ENCODE results near the gene HDLBP.
"Not testable (repeated sequence)": the region's sequence is repeated elsewhere in the genome, so short reads cannot be mapped to it uniquely, and the experiment has no call there.

HDLBP gene

DNA sequence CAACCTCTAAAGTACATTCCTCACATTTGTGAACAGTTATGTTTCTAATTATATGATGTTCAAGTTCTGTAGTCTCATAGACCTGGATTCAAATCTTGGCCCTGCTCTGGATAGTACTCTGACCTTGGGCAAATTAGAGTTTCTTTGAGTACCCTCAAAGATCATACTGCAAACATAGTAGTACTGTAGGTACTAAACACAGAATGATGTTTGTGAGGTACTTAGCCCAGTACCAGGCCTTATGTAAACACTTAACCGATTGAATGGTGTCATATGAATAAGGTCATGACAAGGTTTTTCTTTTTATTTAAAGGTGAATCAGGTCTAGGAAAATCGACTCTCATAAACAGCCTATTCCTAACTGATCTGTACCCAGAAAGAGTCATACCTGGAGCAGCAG lies 19.3 kb upstream of the HDLBP start:
- DNase-seq: no peak

DNA sequence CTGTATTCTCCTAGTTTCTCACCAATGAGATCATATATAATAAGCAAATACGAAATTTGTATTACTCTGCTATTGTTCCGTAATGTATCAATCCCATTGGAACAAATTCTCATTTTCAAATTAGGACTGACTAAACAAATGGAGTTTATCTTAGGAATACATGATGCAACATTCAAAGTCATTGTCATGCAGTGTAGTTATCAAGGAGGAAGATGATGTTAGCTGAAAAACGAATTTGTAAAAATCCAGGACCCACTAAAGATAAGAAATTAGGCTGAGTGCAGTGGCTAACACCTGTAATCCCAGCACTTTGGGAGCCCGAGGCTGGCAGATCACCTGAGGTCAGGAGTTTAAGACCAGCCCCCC lies 15.1 kb upstream of the HDLBP start:
- no peak for DNase-seq

DNA sequence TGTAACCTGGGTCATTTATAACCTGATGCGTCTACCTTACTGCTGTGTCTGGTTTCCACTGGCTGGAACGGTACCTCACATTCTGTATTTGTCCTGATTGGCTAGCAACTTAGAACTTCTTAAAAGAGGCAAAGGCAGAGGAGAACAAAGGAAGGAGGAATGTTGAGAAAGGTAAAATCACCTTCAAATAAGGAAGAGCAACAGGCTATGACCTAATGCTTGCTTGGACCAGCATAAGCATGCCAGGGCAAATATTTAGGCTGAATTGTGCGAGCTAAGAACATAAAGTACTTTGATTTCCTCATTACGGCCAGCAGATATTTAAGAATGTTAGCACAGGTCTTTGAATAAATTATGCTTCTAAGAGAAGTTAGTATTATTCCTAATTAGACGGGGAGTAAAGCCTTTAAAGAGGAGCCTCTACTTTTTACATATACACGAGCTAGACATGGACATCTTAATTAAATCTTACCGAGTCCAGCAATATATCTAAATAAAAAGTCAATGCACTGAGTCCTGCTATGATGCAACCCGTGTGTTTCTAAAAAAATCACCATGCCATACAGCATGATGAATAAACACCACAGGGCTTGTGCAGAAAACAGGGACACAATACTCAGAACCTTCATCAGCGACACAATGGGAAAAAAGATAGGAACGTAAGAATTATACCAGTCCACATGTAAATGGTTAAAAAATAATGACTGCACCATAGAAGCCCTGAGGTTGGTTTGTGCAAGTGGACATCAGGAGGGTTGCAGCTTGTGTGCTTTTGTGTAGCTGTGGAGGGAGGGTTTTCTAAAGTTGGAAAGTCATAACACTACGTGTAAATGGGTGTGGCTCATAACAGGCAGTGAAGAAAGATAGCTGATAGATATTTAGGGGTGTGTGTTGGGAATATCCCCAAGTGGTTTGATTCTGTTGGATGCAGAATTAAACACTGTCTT lies 14.5 kb upstream of the HDLBP start:
- DNase-seq: no peak

DNA sequence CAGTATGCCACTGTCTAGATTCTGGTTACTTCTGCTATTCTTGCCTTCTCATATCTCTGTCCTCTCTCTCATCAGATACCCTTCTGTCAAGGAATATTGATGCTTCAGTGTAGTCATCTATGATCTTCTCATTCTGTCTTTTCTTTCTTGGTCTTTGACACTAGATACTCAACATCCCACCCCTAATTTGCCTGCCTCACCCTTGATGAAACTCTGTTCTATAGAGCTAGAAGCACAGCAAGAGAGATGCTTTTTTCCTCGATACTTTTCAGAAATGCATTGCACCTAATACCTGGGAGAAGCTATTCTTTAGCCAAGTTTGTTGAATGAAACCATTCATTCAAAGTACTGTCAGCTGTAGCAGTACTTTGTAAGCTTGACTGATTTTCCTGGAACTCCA lies 9.8 kb upstream of the HDLBP start:
- no peak for DNase-seq

- DNase-seq: no peak
Observed at GRCh38 chr2:241324775-241325174, 9.3 kb upstream of the HDLBP start.

GRCh38 chr2:241323778-241324177 lies 8.3 kb upstream of the HDLBP start:
- DNase-seq: no peak

DNA sequence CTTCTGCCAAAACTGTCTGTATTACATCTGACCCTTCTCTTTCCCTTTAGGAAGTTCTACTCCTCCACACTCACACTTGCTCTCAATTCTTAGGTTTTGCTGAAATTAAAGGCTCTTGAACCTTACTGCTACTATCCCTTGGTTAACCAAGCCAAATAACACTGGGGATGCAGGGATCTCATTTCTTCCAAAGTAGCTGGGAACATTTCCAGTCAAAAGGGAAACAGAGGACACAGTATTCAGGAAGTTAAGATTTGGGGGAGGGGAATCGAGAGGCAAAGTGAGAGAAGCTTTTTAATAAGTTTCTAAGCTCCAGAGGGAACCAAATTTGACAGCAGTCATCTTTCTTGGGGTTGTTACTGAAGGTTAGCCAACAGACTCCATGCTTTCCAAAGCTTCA lies 6.4 kb upstream of the HDLBP start:
- no peak for DNase-seq

GRCh38 chr2:241321033-241321432 lies 5.6 kb upstream of the HDLBP start:
- DNase-seq: no peak

DNA sequence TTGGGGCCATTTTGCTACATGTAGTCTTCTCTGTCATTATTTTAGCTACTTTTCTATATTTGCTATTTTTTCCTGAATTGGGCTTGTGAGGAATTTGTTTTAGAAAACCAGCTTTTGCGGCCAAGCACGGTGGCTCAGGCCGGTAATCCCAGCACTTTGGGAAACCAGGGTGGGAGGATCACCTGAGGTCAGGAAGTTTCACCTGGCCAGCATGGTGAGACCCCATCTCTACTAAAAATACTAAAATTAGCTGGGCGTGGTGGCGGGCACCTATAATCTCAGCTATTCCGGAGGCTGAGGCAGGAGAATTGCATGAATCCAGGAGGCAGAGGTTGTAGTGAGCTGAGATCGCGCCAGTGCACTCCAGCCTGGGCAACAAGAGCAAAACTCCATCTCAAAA lies 4.9 kb upstream of the HDLBP start:
- DNase-seq: no peak

- DNase-seq: not testable (repeated sequence)
Observed at GRCh38 chr2:241318830-241319229, 3.4 kb upstream of the HDLBP start.

- DNase-seq: no peak
Observed at GRCh38 chr2:241317391-241317790, 1.9 kb upstream of the HDLBP start.

DNA sequence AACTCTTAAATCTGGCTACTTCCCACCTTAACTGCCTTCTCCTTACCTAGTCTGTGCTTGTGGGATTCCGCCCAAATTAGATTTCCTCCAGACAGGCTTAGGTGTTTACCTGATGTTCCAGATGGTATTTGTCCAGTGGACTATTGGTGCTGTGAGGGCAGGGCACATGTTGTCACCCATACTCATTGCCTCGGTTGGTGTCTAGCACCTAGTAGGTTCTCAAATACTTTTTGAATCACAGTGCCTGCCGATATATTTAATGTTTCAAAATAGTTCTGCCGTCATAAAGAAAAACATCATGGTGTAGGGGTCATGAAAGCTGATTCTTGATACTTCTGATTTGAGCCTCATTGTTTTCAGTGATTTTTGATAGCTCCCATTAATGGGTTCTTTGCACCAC lies 1.4 kb upstream of the HDLBP start:
- no peak for DNase-seq

DNA sequence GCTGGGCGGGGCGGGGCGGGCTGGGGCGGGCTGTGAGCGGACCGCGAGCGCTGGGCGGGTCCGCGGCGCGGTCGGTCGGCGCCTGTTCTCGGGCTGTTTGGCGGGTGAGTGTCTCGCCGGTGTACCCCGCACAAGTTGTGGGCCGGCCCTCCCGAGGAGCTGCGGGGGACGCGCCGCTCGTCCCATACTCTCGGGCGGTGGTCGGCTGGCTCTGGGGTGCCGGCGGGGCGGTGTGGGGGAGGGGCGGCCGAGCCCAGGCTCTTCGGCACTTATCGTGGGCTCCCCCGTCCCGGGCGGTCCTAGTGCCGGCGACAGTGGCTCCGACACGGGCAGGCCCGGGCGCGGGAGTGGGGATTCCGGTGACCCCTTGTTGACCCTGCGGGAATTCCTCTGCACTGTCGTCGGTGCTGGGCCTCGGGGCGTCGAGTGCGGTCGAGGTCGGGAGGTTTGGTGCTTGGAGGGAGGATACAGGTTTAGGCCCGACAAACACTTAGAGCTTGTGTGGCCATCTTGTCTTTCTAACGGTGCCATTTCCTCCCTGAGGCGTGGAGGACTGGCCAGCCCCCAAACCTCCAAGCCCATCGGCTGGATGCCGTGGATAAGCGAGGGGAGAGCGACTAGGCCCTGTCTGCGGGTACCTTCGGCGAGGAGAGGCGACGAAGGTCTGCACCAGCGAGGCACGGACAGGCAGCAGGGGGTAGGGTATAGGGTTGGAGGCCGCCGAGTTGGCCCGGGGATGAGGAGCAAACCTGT lies 583 bp upstream of the HDLBP start, which contains the start of gene SEPTIN2:
Gene SEPTIN2 (plus strand): TSS at position 47 of the 753 bp plus-strand sequence. CDS start 8,308 bp downstream, outside the sequence.
- peak; percentile 53 for DNase-seq

DNA sequence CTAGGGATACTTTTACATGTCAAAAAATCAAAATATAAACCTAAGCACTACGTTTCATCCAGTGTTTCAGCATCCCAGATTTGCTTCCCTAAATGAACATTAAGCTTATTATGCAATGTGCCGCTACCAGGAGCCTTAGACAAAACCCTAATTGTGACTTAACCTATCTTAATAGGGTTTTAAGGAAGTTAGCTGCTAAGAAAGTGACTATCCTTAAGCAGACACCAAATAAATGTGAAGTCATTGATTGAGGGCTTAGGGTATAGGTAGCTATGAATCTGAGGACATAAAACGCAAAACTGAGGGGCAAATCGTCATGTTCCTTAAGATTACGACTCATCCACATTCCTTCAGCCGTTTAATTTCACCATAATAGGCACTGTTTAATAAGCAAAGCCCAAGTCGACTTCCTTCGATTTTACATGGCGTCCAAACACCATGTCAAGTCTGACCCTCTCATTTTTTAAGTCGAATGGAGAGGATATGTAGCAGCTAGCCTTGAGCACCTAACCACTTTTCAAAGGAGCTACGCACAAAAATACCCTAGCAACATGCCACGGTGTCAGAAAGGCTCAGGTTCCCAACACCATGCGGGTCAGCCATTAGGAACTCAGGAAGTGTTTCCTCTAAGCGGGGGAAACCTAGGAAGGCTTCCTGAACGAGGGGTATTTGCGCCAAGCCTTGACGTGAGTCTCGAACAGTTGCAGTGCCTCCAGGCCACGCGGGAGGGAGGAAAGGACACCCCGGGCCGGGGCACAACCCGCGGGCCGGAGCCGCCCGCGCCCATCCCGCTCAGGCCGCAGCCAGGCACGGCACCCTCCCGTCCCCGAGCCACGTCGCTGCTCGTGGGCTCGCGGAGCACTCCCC lies 1.0 kb downstream of the HDLBP start:
- peak; percentile 23 for DNase-seq

DNA sequence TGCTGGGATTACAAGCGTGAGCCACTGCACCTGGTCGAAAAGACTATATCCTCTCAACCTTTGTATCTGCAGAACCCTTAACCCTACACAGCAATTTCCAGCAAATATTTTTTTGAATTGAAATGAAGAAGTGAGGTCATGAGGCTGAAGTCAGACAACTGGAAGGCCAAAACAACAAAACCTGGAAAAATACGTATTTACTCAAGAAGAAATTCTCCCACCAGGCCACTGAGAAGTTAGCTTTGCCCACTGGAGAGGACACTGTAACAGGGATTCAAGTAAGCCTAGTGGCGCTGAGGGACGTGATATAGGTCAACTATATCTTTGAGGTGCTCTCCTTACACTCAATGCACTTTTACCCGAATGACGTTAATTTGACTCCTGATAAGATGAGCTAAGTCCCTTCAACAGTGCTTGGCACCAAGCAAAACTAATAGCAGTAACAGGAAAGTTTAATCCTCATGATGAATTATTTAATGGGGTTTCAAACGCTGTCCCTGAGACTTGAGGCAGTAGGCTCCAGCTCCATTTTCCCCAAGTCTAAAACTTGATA lies 1.9 kb downstream of the HDLBP start:
- DNase-seq: no peak

DNA sequence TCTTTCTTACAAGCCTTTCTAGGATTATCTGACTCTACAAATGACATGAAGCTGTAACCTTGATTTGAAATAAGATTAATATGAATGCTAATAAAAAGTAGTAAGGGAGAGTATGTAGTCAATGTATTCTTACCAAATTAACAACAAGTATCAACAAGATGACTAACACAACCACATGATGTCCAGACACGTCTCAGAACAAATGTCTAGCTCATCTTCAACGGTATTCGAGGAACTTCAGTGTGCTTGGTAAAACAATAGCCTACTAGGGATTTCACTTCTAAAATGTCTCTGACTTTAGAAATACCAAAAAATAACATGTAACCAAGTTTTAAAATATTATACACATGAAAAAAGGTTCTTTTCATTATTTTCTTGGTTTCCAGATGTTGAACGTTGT lies 3.4 kb downstream of the HDLBP start:
- no peak for DNase-seq

DNA sequence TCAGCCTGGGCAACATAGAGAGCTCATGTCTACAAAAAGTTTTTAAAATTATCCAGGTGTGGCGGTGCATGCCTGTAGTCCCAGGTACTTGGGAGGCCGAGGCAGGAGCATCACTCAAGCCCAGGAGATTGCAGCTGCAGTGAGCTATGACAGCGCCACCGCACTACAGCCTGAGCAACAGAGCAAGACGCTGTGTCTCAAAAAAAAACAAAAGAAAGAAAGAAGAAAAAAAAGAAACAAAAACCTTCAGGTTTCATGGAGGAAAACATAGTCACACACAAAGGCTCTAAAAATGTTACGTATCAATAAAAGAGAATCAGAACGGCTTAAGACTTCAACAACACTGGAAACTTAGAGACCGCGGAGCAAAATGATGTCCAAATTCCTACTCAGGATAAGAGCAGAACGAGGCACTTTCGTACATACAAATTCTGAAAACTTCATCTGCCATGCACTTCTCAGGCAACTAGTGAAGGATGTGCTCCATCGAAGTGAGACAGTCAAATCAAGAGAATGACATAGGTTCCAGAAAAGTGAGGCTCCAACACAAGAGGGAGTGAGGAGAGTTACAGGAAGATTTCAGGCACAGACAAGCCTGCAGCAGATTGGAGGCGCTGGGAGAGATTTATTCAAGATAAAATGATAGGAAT lies 4.4 kb downstream of the HDLBP start:
- no peak for DNase-seq

DNA sequence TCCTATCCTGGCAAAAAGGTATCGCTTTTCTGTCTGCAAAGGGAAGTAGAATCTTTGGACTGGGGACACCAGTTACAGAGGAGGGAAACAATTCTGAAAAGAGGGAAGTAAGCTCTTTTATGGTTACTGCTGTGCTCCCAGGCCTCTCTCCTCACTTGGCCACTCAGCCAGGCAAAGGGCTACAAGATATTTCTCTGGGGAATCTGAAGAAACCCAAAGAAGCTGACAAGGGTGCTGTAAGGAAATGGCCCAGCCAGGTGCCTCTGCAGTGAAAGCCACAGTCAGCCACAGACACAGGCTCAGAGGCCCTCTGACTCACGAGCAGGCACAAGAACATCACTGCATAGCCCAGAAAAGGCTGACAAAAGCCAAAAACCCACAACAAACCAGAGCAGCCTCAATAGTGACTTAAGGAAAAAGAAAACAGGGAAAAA lies 5.8 kb downstream of the HDLBP start:
- no peak for DNase-seq

DNA sequence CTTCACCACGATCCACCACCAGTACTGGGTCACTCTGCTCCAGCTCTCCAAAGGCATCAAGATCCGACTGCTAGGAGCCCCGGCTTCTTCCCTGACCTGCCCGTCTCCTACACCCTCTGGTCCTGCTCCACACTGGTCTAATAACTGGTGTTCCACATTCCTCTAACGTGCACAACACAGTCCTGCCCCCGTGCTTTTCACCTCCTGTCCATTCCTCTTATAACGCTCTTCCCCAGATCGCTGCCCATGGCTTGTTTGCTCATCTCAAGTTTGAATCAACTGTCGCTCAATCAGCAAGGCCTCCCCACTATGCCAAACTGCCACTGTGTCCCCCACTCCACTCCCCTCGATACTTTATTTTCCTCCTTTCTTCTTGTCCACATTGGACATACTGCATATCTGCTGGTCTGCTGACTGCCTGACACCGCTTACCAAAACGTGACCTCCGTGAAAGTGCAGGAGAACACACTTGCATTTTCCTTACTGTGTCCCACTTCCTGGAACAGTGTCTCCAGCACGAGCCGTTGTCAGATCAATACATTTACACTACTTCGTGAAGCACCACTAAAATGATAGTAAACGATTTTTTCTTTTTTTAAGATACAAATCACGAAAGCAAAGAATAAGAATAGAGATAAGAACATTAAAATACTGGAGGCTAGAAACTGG lies 6.5 kb downstream of the HDLBP start:
- no peak for DNase-seq

DNA sequence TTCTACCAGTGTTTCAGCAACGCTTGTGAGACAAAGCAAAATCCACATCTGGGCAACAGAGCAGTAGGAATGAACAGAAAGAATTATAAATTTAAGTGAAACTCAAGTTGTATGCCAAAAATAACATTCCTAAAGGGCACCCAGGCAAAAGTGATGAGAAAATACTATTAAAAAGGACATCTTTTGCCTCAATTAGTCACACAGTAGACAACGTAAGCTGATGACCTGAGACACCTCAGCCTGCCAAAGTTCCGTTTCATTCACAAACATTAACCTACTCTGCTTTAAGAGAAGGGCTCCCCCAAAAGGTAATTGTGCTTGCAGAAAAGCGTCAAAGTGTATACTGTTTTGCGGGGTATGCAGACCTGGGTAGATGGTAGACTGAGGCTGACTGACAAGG lies 7.2 kb downstream of the HDLBP start:
- no peak for DNase-seq

DNA sequence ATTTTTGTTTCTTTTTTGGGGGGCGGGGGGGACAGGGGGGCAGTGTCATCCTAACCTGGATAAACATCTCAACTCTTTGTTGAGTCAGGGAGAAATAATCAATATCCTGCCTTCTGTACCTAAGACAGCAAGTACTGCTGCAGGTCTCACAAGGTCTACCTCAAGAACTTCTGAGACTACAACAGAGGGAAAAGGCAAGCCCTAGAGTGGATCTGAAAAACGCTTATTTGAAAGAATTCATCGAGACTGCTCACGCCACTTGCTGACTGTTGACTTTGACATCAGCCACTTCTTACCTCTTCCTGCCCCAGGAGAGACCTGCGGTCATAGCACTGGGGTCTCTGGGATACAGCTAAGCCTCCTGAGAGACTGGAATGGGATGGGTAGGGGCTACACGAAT lies 8.4 kb downstream of the HDLBP start:
- no peak for DNase-seq

All from NCI-H446 treated with DMSO at 0.1 percent for 48 hours (cell line).